Neural cell (in vitro differentiated cells): Measurements from ENCODE around the gene NOL4L. TPM values are rescaled to one million over a fixed set of nuclear protein-coding genes. Genes with fewer than 3 reads are reported as not detected.

Experiments used
- H2AFZ ChIP-seq: fragments of 200-600, 300-800 bp; sonication (generic), shearing (Covaris generic); 2 replicates; pipeline ENCODE4 v1.6.0; 2014; ENCODE audit warnings: low read depth, mild to moderate bottlenecking, antibody characterized with exemption, low read length, moderate library complexity
- H3F3A ChIP-seq: fragments of 200-600 bp; shearing (Covaris generic); 2 replicates; pipeline ENCODE4 v1.6.1; 2016; ENCODE audit warnings: mild to moderate bottlenecking, moderate library complexity, mixed read lengths, antibody characterized with exemption, low read length; ENCODE audit not compliant: insufficient read depth, poor library complexity, severe bottlenecking
- H3K27ac ChIP-seq: fragments of 200-600, 300-800 bp; sonication (generic), shearing (Covaris generic); 2 replicates; pipeline ENCODE4 v1.5.1; 2014; ENCODE audit warnings: mild to moderate bottlenecking, low read length, moderate library complexity
- H3K27me3 ChIP-seq: fragments of 300-800, 200-600 bp; sonication (generic), shearing (Covaris generic); 2 replicates; pipeline ENCODE4 v1.6.0; 2014; ENCODE audit warnings: mild to moderate bottlenecking, low read depth, low read length, moderate library complexity; ENCODE audit not compliant: insufficient read depth
- H3K36me3 ChIP-seq: fragments of 300-800, 200-600 bp; sonication (generic), shearing (Covaris generic); 2 replicates; pipeline ENCODE4 v1.5.1; 2014; ENCODE audit warnings: mild to moderate bottlenecking, antibody characterized with exemption, low read length, moderate library complexity; ENCODE audit not compliant: insufficient read depth
- H3K4me2 ChIP-seq: fragments of 300-800, 200-600 bp; sonication (generic), shearing (Covaris generic); 2 replicates; pipeline ENCODE4 v1.6.0; 2014; ENCODE audit warnings: mild to moderate bottlenecking, low read length
- H3K4me3 ChIP-seq: fragments of 300-800, 200-600 bp; sonication (generic), shearing (Covaris generic); 2 replicates; pipeline ENCODE4 v1.5.1; 2014; ENCODE audit warnings: mild to moderate bottlenecking, low read length, moderate library complexity
- H3K79me2 ChIP-seq: fragments of 200-600 bp; shearing (Covaris generic); replicated peaks from 2 replicates; pipeline ENCODE4 v1.6.0; 2014; ENCODE audit warnings: mild to moderate bottlenecking, low read length, moderate library complexity; ENCODE audit not compliant: insufficient read depth
- H3K9ac ChIP-seq: fragments of 300-800, 200-600 bp; sonication (generic), shearing (Covaris generic); 2 replicates; pipeline ENCODE4 v1.6.1; 2016; ENCODE audit warnings: mild to moderate bottlenecking, low read length, mixed read lengths
- H3K9me2 ChIP-seq: fragments of 200-600 bp; shearing (Covaris generic); 2 replicates; pipeline ENCODE4 v1.6.1; 2016; ENCODE audit warnings: mild to moderate bottlenecking, low read length, mixed read lengths; ENCODE audit not compliant: insufficient read depth
- H3K9me3 ChIP-seq: fragments of 200-600, 300-800 bp; sonication (generic), shearing (Covaris generic); 2 replicates; pipeline ENCODE4 v1.6.1; 2016; ENCODE audit warnings: mild to moderate bottlenecking, mixed run types, low read length, moderate library complexity, mixed read lengths
- H4K20me1 ChIP-seq: fragments of 200-600 bp; shearing (Covaris generic); 2 replicates; pipeline ENCODE4 v1.6.1; 2016; ENCODE audit warnings: mild to moderate bottlenecking, mixed run types; ENCODE audit not compliant: insufficient read depth
- EP300 ChIP-seq: fragments of 450-650 bp; conservative IDR thresholded peaks from 2 replicates; pipeline ENCODE4 v1.6.1; 2014; ENCODE audit warnings: antibody characterized with exemption, mild to moderate bottlenecking, moderate library complexity; ENCODE audit not compliant: poor library complexity, severe bottlenecking
- EZH2 ChIP-seq: fragments of 200-600, 300-800 bp; shearing (Covaris generic), sonication (generic); IDR thresholded peaks from 2 replicates; pipeline ENCODE4 v1.6.1; 2014; ENCODE audit warnings: antibody characterized with exemption, low read length, borderline replicate concordance, mild to moderate bottlenecking; ENCODE audit not compliant: insufficient read depth, poor library complexity, severe bottlenecking
- MXI1 ChIP-seq: fragments of 450-650 bp; conservative IDR thresholded peaks from 2 replicates; pipeline ENCODE4 v1.6.1; 2014; ENCODE audit warnings: antibody characterized with exemption, mild to moderate bottlenecking; ENCODE audit not compliant: poor library complexity, severe bottlenecking
- POLR2AphosphoS5 ChIP-seq: IDR thresholded peaks from 2 replicates; pipeline ENCODE4 v1.6.1; 2012
- RAD21 ChIP-seq: fragments of 450-650 bp; conservative IDR thresholded peaks from 2 replicates; pipeline ENCODE4 v1.6.1; 2014; ENCODE audit warnings: antibody characterized with exemption, mild to moderate bottlenecking, moderate library complexity
- SMC3 ChIP-seq: fragments of 450-650 bp; conservative IDR thresholded peaks from 2 replicates; pipeline ENCODE4 v1.6.1; 2014; ENCODE audit warnings: antibody characterized with exemption, mild to moderate bottlenecking, moderate library complexity; ENCODE audit not compliant: poor library complexity
- TAF1 ChIP-seq: IDR thresholded peaks from 2 replicates; pipeline ENCODE4 v1.6.1; 2012; ENCODE audit warnings: low read depth
- polyA plus RNA-seq: library from polyadenylated mRNA; depleted of rRNA; stranded (reverse); fragments of >200 nt; gene quantifications from 2 replicates; pipeline ENCODE4 v1.2.3, GENCODE V29; 2014
- TF ChIP-seq, protein P1 (sequence below): fragments of 450-650 bp; IDR thresholded peaks from 2 replicates; pipeline ENCODE4 v1.5.1; 2014; ENCODE audit warnings: antibody characterized with exemption, mild to moderate bottlenecking, moderate library complexity; ENCODE audit not compliant: poor library complexity, severe bottlenecking
- TF ChIP-seq, protein P2 (sequence below): IDR thresholded peaks from 2 replicates; pipeline ENCODE4 v1.6.1; 2012; ENCODE audit warnings: borderline replicate concordance

NOL4L gene
- polyA plus RNA-seq, 1 donor from 2014 or later: 20.4 TPM

GRCh38 chr20:32535953-32536823 lies 48.9 kb downstream of the NOL4L start:
- peak overlapping the region; percentile 33 for H3K4me2 ChIP-seq
- TF ChIP-seq, protein P1, sequence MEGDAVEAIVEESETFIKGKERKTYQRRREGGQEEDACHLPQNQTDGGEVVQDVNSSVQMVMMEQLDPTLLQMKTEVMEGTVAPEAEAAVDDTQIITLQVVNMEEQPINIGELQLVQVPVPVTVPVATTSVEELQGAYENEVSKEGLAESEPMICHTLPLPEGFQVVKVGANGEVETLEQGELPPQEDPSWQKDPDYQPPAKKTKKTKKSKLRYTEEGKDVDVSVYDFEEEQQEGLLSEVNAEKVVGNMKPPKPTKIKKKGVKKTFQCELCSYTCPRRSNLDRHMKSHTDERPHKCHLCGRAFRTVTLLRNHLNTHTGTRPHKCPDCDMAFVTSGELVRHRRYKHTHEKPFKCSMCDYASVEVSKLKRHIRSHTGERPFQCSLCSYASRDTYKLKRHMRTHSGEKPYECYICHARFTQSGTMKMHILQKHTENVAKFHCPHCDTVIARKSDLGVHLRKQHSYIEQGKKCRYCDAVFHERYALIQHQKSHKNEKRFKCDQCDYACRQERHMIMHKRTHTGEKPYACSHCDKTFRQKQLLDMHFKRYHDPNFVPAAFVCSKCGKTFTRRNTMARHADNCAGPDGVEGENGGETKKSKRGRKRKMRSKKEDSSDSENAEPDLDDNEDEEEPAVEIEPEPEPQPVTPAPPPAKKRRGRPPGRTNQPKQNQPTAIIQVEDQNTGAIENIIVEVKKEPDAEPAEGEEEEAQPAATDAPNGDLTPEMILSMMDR: no peak
- TF ChIP-seq MXI1: no peak
- no peak for TF ChIP-seq SMC3
- no peak for TF ChIP-seq RAD21
- no peak for TF ChIP-seq TAF1
- TF ChIP-seq, protein P2, sequence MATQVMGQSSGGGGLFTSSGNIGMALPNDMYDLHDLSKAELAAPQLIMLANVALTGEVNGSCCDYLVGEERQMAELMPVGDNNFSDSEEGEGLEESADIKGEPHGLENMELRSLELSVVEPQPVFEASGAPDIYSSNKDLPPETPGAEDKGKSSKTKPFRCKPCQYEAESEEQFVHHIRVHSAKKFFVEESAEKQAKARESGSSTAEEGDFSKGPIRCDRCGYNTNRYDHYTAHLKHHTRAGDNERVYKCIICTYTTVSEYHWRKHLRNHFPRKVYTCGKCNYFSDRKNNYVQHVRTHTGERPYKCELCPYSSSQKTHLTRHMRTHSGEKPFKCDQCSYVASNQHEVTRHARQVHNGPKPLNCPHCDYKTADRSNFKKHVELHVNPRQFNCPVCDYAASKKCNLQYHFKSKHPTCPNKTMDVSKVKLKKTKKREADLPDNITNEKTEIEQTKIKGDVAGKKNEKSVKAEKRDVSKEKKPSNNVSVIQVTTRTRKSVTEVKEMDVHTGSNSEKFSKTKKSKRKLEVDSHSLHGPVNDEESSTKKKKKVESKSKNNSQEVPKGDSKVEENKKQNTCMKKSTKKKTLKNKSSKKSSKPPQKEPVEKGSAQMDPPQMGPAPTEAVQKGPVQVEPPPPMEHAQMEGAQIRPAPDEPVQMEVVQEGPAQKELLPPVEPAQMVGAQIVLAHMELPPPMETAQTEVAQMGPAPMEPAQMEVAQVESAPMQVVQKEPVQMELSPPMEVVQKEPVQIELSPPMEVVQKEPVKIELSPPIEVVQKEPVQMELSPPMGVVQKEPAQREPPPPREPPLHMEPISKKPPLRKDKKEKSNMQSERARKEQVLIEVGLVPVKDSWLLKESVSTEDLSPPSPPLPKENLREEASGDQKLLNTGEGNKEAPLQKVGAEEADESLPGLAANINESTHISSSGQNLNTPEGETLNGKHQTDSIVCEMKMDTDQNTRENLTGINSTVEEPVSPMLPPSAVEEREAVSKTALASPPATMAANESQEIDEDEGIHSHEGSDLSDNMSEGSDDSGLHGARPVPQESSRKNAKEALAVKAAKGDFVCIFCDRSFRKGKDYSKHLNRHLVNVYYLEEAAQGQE: peak; percentile 49
- TF ChIP-seq EZH2: no peak
- no peak for TF ChIP-seq EP300
- TF ChIP-seq POLR2AphosphoS5: peak; percentile 62
- H3K27ac ChIP-seq: peak overlapping the region; percentile 96
- H3K9me2 ChIP-seq: no peaks in the 10 kb centered on the region
- H3K9me3 ChIP-seq: no peaks in the 10 kb centered on the region
- H2AFZ ChIP-seq: peak overlapping the region; percentile 45
- H3K4me3 ChIP-seq: peak overlapping the region; percentile 68
- H3K27me3 ChIP-seq: no peaks in the 10 kb centered on the region
- no peaks in the 10 kb centered on the region for H3K36me3 ChIP-seq
- no peaks in the 10 kb centered on the region for H3F3A ChIP-seq
- peaks cover 15% of the 10 kb centered on the region for H3K79me2 ChIP-seq
- peak overlapping the region; percentile 82 for H3K9ac ChIP-seq
- no peaks in the 10 kb centered on the region for H4K20me1 ChIP-seq

DNA sequence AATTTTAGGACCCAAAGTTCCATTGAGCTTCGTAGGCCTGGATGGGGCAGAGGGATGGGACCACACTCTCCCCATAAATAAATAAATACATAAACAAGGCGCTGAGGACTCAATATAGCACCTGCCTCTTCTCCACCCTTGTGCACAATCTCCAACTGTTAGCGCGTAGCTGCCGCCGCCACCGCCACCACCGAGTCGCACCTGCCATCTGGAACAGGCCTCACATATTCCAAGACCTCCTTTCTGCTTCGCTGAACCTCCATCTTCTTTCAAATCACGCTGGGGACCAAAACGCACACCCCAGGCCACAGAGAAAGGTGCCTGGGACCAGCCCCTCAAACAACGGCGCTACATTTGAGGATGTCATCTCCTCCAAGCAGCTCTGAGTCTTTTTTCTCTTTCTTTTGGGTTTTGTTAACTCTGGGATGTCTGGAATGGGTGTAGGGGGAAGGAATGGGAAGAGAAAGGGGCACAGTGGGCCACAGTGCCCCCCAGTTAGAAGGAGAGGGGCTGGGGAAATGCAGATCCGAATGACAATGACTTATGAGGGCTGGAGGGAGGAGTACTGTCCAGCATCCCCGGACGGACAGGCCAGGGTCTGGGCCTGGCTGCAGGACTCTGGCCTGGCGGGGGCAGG lies 49.7 kb downstream of the NOL4L start:
- Histone ChIP-seq H3K9me3 (no peaks in the 10 kb centered on the region), H3K27ac (peak overlapping the region; percentile 90), H3K27me3 (no peaks in the 10 kb centered on the region), H3F3A (no peaks in the 10 kb centered on the region), H3K36me3 (no peaks in the 10 kb centered on the region), H3K79me2 (peaks cover 13% of the 10 kb centered on the region), H2AFZ (no peak overlapping the region), H4K20me1 (no peaks in the 10 kb centered on the region), H3K4me2 (peak overlapping the region; percentile 33), H3K9me2 (no peaks in the 10 kb centered on the region), H3K9ac (peak overlapping the region; percentile 82), H3K4me3 (peak overlapping the region; percentile 68)
- TF ChIP-seq SMC3 (no peak), TAF1 (no peak), RAD21 (no peak), EZH2 (no peak), EP300 (no peak), MXI1 (no peak), POLR2AphosphoS5 (no peak)
- TF ChIP-seq, protein P2: no peak
- TF ChIP-seq, protein P1: no peak
